Stimulated activated CD4-positive, alpha-beta T cell treated with anti-CD3 and anti-CD28 coated beads, Interleukin-1b, Interleukin-23, amount 100 ng/mL, for 24 hours (primary cell): ENCODE results near the gene STON2.
"Not testable (repeated sequence)": the region's sequence is repeated elsewhere in the genome, so short reads cannot be mapped to it uniquely, and the experiment has no call there.

Experiments
- DNase-seq, 4 experiments: peaks; one replicate each; pipeline ENCODE4 v3.0.0-alpha.2; 2020; ENCODE audit warnings: low read depth in 4 of 4, low spot score in 1 of 4

Gene STON2, protein sequence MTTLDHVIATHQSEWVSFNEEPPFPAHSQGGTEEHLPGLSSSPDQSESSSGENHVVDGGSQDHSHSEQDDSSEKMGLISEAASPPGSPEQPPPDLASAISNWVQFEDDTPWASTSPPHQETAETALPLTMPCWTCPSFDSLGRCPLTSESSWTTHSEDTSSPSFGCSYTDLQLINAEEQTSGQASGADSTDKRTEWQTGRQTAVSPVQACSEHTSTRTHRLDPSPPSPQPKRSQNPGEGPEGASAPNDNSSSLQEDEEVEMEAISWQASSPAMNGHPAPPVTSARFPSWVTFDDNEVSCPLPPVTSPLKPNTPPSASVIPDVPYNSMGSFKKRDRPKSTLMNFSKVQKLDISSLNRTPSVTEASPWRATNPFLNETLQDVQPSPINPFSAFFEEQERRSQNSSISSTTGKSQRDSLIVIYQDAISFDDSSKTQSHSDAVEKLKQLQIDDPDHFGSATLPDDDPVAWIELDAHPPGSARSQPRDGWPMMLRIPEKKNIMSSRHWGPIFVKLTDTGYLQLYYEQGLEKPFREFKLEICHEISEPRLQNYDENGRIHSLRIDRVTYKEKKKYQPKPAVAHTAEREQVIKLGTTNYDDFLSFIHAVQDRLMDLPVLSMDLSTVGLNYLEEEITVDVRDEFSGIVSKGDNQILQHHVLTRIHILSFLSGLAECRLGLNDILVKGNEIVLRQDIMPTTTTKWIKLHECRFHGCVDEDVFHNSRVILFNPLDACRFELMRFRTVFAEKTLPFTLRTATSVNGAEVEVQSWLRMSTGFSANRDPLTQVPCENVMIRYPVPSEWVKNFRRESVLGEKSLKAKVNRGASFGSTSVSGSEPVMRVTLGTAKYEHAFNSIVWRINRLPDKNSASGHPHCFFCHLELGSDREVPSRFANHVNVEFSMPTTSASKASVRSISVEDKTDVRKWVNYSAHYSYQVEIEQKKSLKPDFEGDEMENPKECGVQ

DNA sequence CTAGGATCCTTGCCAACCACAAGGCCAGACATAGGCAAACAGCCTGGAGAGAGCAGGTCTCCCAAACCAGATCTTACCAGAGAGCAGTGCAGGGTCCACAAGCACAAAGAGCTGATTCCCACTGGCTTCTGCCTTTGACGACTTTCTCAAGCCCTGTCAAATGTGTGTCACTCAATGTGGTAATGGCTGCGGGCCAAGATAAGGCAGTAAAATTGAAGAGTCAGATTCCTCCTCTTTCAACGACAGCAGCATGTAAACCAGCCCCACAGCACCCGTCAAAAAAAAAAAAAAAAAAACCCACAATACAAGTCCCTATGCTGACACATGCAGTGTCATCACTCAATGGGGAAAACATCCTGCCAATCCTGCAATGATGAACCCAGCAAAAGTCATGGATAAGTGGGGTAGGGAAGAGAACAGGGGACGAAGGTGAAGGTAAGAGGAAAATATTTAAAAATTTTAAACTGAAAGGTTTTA, at the start of gene STON2:
Gene STON2, minus strand, starts transcription at position 123 of the 477 bp plus-strand sequence. CDS start 1,942 bp downstream, outside the sequence.
- peak in 1 of 4 experiments; percentile 3 for DNase-seq

DNA sequence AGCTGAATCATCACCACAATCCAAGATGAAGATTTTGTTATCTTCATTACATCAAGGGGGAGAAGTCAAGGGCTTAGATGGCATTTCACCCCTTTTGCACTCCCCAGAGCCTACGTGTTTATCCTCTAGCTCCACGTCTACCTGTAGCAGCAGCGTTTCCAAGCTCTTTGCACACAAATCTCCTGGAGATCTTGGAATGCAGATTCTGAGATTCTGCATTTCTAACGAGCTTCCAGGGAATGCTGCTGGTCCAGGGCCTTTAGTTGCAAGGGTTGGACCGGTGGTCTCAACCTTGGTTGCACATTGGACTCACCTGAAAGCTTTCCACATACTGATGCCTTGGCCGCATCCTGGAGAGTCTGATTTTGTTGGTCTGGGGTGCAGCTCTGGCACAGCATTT, 49.5 kb upstream of the STON2 start:
- no peak for DNase-seq

DNA sequence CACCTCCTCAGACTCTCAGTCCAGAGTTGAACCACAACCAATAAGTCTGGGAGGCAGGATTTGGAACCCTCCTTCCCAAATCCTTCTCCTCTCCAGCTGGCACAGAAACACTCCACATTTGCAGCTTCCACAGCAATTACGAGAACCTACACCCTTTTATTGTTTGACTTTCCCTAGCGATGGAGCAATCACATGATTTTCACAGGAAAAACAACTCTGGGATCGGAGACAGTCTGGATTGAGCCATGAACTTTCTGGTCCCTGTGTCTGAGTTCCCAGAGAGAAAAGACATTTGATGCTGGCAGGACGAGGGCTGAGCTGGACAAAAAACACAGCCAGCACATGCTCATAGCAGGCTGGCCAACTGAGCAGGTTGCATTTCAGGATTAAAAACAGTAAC, 49.0 kb upstream of the STON2 start:
- no peak for DNase-seq

DNA sequence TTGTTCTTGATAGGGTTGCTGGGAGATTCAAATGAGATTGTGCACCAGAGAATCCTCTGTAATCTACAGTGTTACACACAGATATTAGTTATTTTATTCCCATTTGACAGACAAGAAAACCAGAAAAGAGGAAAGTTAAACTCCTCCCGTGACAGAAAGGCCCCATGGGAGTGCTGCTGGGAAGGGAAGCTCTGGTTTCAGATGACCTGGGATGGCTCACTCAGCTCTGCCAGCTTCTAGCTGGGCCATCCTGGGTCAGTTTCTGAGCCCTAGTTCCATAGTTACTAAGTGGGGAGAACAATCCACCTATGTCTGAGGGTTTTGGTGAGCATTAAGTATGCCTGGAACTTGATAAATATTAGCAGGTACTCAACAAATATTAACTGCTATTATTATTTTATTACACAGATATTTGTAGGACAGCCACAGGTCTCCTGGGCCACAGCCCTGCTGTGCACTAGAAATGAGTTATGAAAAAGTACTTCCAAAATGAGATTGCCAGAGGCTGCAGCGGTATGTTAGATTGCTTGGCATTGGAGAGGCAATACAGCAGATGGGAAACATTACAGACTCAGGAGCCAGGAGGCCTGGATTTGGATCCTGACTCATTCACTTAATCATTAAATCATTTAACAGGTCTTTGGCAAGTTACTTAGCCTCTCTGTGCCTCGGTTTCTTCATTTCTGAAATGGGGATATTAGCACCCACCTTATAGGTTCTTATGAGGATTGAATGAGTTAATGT, 47.1 kb upstream of the STON2 start:
- DNase-seq = no peak

DNA sequence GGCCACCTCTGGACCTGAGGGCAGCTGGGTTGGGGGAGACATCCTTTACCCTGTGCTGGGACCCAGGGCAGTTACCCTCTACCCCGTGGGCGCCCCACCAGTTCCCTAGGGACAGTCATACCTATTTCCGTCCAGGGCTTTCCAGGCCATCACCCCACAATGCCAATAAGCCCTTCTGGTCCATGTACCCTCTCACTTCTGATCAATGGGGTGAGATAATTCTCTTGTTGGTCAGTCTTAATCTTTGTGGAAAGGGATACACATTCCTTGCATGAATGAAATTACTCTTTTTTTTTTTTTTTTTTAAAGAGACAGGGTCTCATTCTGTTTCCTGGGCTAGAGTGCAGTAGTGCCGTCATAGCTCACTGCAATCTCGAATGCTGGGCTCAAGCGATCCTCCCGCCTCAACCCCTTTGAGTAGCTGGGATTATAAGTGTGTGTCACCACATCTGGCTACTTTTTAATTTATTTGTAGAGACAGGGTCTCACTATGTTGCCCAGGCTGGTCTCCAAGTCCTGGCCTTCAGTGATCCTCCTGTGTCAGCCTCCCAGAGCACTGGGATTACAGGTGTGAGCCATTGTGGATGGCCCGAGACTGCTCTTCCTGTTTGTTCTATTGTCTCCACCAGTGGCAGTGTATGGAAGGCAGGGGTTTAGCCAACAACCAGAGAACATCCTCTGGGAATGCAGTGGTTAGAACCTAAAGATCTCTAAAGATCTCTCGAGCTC, 46.3 kb upstream of the STON2 start:
- no peak for DNase-seq

DNA sequence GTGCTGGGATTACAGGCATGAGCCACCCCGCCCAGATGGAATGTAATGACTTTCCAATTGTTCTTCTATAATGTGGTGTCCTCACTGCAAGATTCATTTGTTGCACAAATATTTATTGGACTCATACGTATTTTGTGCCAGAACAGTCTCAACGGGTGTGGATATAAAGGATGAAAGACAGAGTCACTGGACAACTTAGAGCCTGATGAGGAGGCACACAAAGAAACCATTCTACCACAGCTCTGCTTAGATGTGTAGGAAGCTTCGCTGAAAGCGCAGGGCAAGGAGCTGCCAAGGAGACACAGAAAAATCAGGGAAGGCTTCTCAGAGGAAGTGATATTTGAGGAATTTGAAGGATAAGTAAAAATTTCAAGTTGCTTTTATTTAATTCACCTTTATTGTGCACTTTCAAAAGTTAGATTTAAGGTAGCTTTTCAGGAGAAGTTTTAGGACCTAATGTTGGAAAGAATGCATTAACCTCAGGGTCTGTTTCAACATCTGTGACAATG, 41.6 kb upstream of the STON2 start:
- DNase-seq = no peak

DNA sequence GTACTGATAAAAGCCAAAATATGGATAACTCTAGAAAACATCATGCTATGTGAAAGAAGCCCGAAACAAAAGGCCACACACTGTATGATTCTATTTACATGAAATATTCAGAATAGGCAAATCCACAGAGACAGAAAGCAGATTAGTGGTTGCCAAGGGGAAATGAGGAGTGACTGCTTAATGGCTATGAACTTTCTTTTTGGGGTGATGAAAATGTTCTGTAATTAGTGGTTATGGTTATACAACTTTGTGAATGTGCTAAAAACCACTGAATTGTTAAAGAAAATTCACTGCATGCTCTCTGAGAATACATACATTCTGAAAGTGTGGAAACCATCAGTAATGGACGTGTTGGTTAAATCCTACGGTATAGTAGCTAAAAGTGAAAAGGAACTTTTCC, 39.9 kb upstream of the STON2 start:
- DNase-seq = no peak

DNA sequence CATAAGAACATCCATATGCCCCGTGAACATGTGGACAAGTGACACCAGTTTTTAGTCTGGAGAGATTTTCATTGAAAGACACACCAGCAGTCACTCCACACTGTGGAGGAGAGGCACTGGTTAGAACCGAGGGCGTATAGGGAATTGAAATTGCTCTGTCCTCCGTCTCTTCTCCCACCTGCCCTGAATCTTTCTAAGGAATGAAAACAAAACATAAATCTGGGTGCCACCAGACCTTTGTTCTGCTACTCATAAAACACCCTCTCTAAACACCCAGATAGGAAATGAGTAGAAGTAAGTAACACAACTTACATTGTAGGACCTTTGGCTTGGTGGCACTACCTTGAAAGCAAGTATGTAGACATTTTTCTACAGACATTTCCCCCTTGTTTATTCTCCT, 37.1 kb upstream of the STON2 start:
- DNase-seq = no peak

DNA sequence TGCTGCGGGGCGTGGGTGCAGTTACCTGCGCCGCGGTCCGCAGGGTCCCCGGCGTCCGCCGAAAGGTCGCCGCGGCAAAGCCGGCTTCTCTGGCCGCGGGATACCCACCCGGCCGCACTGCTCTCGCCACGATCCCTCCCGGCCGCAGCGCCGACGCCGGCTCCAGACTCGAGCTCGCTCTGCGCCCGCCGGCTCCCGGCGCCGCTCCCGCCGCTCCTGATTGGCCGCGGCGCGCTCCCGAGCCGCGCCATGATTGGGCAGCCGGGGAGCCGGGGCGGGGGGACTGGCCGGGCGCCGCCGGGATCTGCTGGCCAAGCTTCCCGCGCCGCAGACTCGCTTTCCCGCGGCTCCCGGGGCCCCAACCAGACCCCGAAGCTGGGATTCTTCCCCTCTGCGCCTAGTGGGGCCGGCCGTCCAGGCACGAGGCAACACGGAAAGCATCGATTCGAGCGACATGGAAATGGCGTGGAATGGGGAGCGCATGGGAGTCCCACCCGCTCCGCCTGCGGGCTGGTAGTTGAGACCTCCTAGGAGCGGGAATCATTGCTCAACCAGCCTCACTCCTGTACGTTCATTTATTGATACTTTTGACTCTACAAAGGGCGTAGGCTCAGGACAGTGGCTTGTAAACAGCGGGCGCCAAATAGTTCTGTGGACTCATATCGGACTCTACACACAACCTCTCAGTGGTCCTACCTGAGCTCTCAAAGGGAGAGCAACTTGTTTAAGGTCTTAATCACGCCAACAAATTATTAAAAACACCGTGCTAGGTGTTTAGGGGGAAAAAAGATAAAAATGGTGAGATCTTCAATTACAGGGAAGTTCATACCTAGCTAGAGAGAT, 36.4 kb upstream of the STON2 start:
- peak in 3 of 4 experiments; percentile 25 to 47 (median 26) for DNase-seq

DNA sequence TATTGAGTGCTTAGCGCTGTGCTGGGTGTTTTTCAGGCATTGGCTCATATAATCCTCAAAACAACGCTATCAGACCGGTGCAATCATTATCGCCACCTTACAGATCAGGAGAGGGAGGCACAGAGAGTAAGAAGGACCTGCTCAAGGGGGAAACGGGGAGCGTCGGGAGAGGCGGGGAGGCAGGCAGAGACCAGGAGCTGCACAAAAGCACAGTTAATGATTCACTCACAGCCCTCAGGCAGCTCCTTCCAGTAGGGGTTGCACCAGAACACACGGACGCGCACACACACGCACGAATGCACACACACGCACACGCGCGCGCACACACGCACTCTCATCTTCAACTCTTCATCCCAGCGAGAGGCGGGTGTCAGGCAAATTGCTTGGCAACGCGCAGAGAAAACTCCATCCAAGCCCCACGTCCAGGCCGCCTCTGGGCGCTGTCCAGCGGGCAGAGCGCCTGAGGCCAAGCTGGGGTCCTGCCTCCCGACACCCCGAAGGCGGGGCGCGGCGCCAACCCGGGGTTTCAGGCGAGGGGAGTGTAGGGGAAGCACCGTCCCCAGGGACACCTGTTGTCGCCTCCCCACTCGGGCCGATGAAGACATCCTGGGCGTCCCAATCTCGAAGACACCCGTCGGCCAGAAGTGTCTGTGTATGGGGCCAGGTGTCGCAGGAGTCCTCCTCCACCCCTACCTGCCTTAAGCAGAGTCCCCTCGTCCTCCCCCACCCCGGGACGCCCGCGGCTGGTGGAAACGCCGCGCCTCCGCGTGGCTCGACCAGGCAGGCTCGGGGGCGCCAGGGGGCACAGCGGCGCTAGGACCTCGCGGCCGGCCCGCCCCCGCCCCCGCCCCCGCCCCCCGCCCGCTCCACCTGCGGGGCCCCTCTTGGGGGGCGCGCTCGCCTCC, 35.5 kb upstream of the STON2 start:
- peak in 1 of 4 experiments; percentile 6 for DNase-seq

DNA sequence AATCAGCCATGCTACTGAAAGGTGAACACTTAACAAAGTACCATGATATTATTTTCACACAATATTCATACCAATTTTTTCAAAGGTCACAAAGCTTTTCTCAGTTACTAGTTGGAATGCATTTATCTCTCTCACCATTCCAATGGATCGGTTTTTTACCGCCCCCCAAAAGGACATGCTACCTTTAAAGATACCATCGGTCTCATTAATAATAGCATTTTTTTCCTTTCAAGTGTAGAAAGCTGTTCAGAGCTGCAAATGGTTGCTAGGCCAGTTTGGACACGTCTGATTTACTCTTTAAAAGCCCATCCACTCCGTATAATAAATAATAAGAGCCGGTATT, 34.9 kb upstream of the STON2 start:
- DNase-seq = no peak

DNA sequence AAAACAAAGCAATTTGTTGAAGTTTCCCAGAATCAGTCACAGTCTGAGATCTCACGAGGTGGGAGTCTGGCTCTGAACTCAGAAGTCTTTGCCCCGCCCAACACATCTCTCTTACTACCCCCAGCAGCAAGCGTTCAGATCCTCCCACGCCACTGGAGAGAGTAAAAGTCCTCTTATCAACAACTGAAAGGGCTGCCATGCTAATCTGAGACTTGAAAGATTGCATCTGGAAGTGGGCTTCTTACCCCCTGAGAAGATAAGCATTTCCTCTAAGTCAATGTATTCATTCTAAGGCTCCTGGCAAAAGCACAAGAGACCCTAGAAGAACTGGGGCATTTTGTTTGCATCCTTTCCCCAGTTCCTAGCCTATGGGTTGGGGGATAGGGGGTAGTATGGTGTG, 34.1 kb upstream of the STON2 start:
- DNase-seq = no peak

DNA sequence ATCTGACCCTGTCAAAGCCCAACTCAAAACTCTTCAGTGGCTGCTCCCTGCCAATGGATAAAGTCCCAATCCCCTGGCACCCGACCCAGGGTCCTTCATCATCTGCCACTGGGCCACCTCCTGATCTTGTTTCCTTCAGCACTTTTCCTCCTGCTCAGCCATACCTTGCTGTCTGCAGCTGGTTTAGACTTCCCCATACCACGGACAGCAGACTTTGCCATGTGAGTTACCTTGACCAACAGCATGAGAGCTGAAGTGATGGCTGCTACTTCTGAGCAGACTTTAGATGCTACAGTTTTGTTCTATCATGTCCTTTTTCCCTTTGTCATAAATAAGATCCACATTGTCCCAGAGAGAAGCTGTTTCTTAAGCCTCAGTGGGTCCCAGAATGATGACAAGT, 33.3 kb upstream of the STON2 start:
- no peak for DNase-seq

DNA sequence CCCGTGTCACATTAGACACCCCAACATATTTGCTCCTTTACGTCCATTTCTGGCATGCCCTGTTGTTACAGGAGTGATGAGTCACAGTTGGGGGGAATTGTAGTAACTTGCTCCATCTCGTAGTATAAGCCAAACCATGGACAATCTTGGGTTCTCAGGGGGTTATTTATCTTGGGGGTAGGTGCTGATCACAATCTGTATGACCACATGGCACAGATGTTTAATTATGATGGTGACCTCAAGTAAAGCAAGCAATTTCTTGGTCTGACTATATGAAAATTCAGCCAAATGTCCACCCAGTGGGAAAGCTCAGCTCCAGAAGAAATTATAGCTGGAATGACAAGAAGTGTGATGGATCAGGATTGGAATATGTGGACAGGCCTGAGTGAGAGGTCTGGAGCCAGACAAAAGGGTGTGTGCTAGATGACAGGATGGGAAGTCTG, 32.1 kb upstream of the STON2 start:
- no peak for DNase-seq

DNA sequence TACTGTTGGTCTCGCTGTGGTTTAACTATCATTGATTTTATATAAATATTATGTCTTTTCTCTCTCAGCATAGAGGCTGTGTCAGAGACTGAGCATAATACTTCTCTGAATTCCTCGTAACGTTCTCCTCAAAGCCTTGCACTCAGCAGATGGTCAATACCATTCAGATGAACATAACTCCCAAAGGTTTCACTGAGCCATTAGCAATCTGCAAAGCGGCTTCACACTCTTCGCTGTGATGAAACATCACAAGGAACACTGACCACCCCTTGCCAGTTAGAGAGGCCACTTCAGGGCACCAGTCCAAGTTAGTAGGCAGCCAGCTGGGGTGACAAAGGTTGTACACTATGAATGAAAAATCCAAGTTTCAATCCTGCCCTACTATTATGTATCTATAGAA, 30.1 kb upstream of the STON2 start:
- DNase-seq = no peak

DNA sequence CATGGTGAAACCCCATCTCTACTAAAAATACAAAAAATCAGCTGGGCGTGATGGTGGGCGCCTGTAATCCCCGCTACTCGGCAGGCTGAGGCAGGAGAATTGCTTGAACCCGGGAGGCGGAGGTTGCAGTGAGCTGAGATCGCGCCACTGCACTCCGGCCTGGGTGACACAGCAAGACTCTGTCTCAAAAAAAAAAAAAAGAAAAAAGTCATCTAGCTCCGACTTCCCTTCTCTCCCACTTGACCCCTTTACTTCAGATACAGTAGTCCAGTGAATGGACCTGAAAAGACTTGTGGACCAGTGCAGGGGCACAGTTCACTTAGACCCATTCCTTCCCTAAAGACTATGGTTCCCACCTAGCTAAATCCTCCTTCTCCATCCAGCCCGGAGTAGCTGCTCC, 29.6 kb upstream of the STON2 start:
- DNase-seq = not testable (repeated sequence)

DNA sequence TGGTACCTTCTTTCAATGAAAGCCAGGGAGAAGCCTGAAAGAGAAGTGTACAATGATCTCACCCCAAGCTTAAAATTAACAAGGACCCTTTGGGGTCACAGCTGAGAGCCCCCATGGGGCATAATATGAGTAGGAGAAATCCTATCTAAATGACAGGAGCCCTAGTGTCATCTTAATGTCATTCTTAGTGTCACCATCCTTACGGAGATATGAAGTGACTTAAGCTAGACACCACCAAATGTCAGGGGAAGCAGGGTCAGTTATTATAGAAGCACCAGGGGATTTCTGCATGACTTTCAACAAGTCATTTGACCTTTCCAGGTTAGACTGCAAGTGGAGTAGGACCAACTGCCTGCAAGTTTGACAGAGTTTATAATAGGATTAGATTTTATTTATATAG, 28.9 kb upstream of the STON2 start:
- DNase-seq = no peak

DNA sequence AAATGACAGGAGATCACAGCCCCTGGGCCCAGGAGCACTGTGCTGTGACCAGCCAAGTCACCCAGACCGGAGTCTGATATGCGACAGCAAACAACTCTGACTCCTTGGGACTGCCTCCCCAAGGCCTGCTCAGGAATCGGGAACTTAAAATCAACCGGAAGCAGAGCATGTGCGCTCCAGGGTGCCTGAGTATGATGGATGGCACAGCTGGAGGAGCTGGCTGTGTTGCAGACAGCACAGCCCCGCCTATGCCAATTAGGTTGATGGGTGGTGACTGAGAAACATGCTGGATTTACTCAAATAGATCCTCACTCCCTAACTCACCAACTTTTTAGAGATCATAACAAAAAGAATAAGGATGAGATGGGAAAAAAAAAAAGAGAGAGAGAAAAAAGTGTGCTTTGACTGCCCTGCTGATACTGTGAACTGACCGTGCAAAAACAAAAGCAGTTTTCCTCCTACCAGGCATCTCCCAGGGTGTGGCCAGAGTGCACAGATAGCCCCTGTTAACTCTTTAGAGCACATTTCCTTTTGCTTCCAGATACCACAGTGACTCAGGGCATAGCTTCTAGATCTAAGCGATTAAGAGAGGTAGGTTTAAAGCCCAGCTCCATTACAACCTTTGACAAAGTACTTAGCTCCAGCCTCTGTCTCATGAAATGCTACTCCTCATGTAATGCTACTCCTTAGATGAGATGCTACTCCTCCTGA, 27.4 kb upstream of the STON2 start:
- DNase-seq = no peak
